Lower lobe of right lung (tissue), 2 donors: ENCODE results near the gene ADGRB3. TPM values are rescaled to one million over a fixed set of nuclear protein-coding genes. Genes with fewer than 3 reads are reported as not detected.

Experiments
- ATAC-seq, 2 donors: fragments of 200-7000 bp; cut with Tn5 transposase; one replicate each; pipeline ENCODE4 v1.9.1; 2020 to 2022; ENCODE audit warnings: mild to moderate bottlenecking in 2 of 2, moderate library complexity in 2 of 2
- DNase-seq: peaks from one replicate; pipeline ENCODE4 v3.0.0-alpha.2; 2020
- H3K27ac ChIP-seq: fragments of 200-600 bp; one replicate; pipeline ENCODE4 v1.8.0; 2022
- H3K27me3 ChIP-seq: fragments of 200-600 bp; one replicate; pipeline ENCODE4 v1.8.0; 2022; ENCODE audit warnings: low read depth
- H3K36me3 ChIP-seq: fragments of 200-600 bp; one replicate; pipeline ENCODE4 v1.8.0; 2022; ENCODE audit warnings: mild to moderate bottlenecking
- H3K4me1 ChIP-seq: fragments of 200-600 bp; one replicate; pipeline ENCODE4 v1.8.0; 2022
- H3K4me3 ChIP-seq: fragments of 200-600 bp; one replicate; pipeline ENCODE4 v1.8.0; 2022; ENCODE audit warnings: mild to moderate bottlenecking
- H3K9me3 ChIP-seq: fragments of 200-600 bp; one replicate; pipeline ENCODE4 v1.8.0; 2022
- CTCF ChIP-seq: fragments of 200-600 bp; IDR thresholded peaks from one replicate; pipeline ENCODE4 v1.8.0; 2022; ENCODE audit warnings: antibody characterized with exemption, mild to moderate bottlenecking
- intact Hi-C: fragments of 100-400 bp; cut with DNase I; formaldehyde crosslinking; loops from one replicate; pipeline ENCODE4 v1.11.0; 2022
- total RNA-seq: library from RNA; stranded (reverse); fragmentation: NEBNext Ultra II Directional; extraction: Animal tissue kit (Norgen Biotek cat#: 25700); gene quantifications from one replicate; pipeline ENCODE4 v1.2.1, GENCODE V29; 2021
- donor health status: DM: no; HTN: yes; CAD: no; lungs with severe emphysema.

ADGRB3 gene
- total RNA-seq, 1 donor from 2014 or later, result 2.3 TPM

GRCh38 chr6:68697394-68697793 is 62.3 kb downstream of the ADGRB3 start:
- Histone ChIP-seq H3K9me3 (no peaks in the 10 kb centered on the region), H3K27ac (no peak overlapping the region), H3K36me3 (no peaks in the 10 kb centered on the region), H3K4me1 (no peaks in the 10 kb centered on the region), H3K4me3 (no peak overlapping the region), H3K27me3 (no peaks in the 10 kb centered on the region)
- DNase-seq (no peak), ATAC-seq (no peak)
- no peak for TF ChIP-seq CTCF
- intact Hi-C loops, result no loop called here

- Histone ChIP-seq H3K27ac (no peak overlapping the region), H3K9me3 (no peaks in the 10 kb centered on the region), H3K36me3 (no peaks in the 10 kb centered on the region), H3K4me1 (no peaks in the 10 kb centered on the region), H3K27me3 (no peaks in the 10 kb centered on the region), H3K4me3 (no peak overlapping the region)
- no peak for TF ChIP-seq CTCF
- DNase-seq (no peak), ATAC-seq (no peak)
- intact Hi-C loops, result no loop called here
Measured at GRCh38 chr6:68701159-68701558, 66.1 kb downstream of the ADGRB3 start.

GRCh38 chr6:68704485-68704884 is 69.4 kb downstream of the ADGRB3 start:
- intact Hi-C loops, result no loop called here
- TF ChIP-seq CTCF, result no peak
- ATAC-seq, result no peak

GRCh38 chr6:68709091-68709490 is 74.0 kb downstream of the ADGRB3 start:
- no peak for TF ChIP-seq CTCF
- Histone ChIP-seq H3K4me1 (no peaks in the 10 kb centered on the region), H3K4me3 (no peak overlapping the region), H3K9me3 (no peaks in the 10 kb centered on the region), H3K27me3 (no peaks in the 10 kb centered on the region), H3K27ac (no peak overlapping the region), H3K36me3 (no peaks in the 10 kb centered on the region)
- intact Hi-C loops, result no loop called here
- DNase-seq, result no peak
- ATAC-seq, result no peak

More at GRCh38 chr6:68704485-68704884, 69.4 kb downstream of the ADGRB3 start:
- H3K4me1 ChIP-seq, result no peaks in the 10 kb centered on the region
- H3K4me3 ChIP-seq, result no peak overlapping the region
- H3K9me3 ChIP-seq, result no peaks in the 10 kb centered on the region
- no peaks in the 10 kb centered on the region for H3K36me3 ChIP-seq
- no peaks in the 10 kb centered on the region for H3K27me3 ChIP-seq
- H3K27ac ChIP-seq, result no peak overlapping the region
- no peak for DNase-seq

GRCh38 chr6:68709882-68710281 is 74.8 kb downstream of the ADGRB3 start:
- ATAC-seq, result no peak
- Histone ChIP-seq H3K4me3 (no peak overlapping the region), H3K27ac (no peak overlapping the region), H3K36me3 (no peaks in the 10 kb centered on the region), H3K4me1 (no peaks in the 10 kb centered on the region), H3K9me3 (no peaks in the 10 kb centered on the region), H3K27me3 (no peaks in the 10 kb centered on the region)
- intact Hi-C loops, result no loop called here
- DNase-seq, result no peak
- TF ChIP-seq CTCF, result no peak

- no peak for TF ChIP-seq CTCF
- intact Hi-C loops, result no loop called here
- ATAC-seq, result no peak
Measured at GRCh38 chr6:68710496-68710895, 75.4 kb downstream of the ADGRB3 start.

More at GRCh38 chr6:68710496-68710895, 75.4 kb downstream of the ADGRB3 start:
- no peaks in the 10 kb centered on the region for H3K4me1 ChIP-seq
- no peak overlapping the region for H3K27ac ChIP-seq
- H3K36me3 ChIP-seq, result no peaks in the 10 kb centered on the region
- no peak for DNase-seq
- no peaks in the 10 kb centered on the region for H3K9me3 ChIP-seq
- H3K27me3 ChIP-seq, result no peaks in the 10 kb centered on the region
- no peak overlapping the region for H3K4me3 ChIP-seq
